ENCODE results near the gene PPP6R3. TPM values are rescaled to one million over a fixed set of nuclear protein-coding genes. Genes with fewer than 3 reads are reported as not detected.

PPP6R3 gene
- 100 and 116 TPM in 2 replicates for total RNA-seq (2014; rRNA removed; shearing (Covaris generic))

GRCh38 chr11:68460741-68461574 is at the start of gene PPP6R3:
TSS of gene PPP6R3 (plus strand) at chr11:68460752. CDS start at chr11:68537665, 76,913 bp downstream.

Small RNAs within 50 kb of the gene (small RNA-seq; reads per million reads assigned to genes)
- not detected for gene NDUFA3P2

Other genes starting within 250 kb of the PPP6R3 start
- 20.9 and 23.8 TPM in 2 replicates for gene KMT5B, start 247.5 kb upstream of the PPP6R3 start, total RNA-seq (2014; rRNA removed; shearing (Covaris generic))
- gene C11orf24, start 188.8 kb upstream of the PPP6R3 start, total RNA-seq (2014; rRNA removed; shearing (Covaris generic)): 57.5 and 63.6 TPM in 2 replicates
- 26.4 and 30.6 TPM in 2 replicates for gene LRP5, start 148.2 kb upstream of the PPP6R3 start, total RNA-seq (2014; rRNA removed; shearing (Covaris generic))
- gene GAL, start 223.8 kb downstream of the PPP6R3 start, total RNA-seq (2014; rRNA removed; shearing (Covaris generic)): 1.2 TPM in 1 of 2 replicates, not detected in the other